DLD1 (cell line): ENCODE data around the gene ZDHHC18.
"Not testable (repeated sequence)": the region's sequence is repeated elsewhere in the genome, so short reads cannot be mapped to it uniquely, and the experiment has no call there.

Experiments
- in situ Hi-C: cut with HindIII; loops from 2 replicates; pipeline ENCODE4 v1.10.0; 2017; ENCODE audit warnings: low sequenced_read_pairs

ZDHHC18 gene

DNA sequence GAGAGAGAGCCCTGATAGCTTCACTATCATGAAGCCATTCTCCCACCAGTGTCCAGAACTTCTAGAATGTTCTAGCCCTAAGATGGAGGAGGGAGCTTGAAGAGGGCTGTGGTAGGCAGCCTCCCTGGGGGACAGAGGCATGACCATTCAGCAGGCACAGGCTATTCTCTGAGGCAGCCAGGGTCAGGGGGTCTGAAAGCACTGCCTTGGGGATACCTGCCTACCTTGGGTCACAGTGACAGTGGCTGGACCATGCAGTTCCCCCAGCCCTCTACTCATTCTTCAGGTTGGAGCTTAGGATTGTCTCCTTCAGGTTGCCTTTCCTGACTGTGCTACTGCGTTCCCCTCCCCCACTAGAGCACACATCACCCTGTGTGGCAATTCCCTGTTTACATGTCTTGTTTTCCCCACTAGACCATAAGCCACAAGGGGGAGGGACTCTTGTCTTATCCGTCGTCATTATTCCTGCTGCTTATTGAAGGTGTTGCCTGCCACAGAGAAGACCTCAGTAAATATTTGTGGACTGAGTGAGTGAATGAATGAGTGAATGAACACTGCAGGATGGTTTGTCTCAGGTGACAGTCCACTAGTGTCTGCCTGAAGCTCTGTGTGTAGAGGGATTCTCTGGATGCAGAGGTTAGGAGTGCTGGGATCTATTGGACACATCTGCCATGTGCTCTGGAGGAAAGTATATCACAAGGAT, 5.2 kb downstream of the ZDHHC18 start:
- in situ Hi-C loops, result loop anchor here (5.0 kb wide), 1 partner anchor 51 kb away; no protein-coding TSS in a partner anchor

DNA sequence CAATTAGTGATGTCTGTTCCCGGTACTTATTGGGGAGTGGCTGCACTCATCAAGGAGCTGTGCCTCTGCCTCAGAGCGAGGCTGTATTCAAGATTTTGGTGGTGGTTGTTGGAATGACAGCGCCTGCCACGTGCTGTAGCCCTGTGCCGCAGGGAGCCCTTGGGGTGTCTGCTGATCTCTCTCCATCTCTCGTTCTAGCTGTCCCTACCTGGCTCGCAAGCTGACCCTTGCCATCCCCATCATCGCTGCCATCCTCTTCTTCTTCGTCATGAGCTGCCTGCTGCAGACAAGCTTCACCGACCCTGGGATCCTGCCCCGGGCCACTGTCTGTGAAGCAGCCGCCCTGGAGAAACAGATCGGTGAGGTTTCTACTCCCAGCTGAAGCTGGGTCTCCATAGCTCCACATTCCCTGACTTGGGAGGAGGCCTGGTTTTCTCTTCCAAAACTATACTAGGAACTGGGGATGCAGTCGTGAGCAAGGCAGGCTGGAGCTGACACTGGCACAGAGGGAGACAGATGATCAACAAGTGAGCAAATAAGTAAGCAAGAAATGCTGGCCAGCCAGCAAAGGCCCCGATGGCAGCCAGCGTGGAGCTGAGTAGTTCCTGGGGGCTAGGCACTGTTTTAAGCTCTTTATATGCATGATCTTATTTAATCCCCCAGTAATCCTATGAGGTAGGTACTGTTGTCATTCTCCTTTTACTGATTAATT, 5.9 kb downstream of the ZDHHC18 start:
- in situ Hi-C loops, result loop anchor here (5.0 kb wide), 1 partner anchor 50 kb away; no protein-coding TSS in a partner anchor

DNA sequence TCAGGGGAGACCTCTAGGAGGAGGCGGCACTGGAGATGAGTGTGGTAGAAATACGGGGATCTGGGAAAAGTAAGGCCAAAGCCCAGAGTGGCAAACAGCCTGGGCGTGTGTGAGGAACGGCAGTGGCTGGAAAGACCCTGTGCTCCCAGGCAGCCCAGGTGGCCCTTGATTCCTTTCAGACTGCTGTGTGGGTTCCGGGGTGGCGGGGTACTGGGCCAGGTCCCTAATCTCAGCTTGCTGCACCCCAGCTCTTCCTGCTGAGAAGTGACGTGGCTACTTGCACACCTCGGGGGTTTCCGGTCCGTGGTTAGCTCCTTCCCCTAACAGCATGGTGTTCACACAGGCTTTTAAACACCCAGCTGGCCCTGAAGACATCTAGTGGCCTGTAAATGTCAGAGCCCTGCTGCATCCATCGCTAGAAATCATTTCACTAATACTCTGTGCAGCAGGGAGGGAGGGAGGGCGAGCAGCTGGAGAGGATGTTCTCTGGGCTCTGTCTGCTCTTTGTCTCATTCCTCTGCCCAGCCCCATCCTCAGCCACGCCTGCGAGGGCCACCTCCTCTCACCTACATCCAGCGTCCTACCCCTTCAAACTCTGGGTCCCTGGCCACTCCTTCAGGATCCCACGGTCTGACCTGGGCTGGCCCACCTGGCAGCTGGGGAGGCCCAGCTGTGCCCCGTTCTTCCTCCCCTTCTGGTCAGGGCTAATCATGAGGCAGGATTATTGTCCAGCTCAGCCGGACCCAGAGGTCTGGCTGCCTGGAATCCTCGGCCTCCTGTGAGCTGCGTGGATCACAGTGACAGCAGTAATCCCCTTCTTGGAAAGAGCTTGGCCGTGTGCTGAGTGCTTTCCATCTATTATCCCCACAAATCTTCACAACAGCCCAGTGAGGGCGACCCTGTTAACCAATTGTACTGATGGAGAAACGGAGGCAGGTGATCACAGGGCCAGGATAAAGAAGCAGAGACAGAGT, 7.2 kb downstream of the ZDHHC18 start:
- in situ Hi-C loops, result loop anchor here (5.0 kb wide), 1 partner anchor 49 kb away; no protein-coding TSS in a partner anchor

DNA sequence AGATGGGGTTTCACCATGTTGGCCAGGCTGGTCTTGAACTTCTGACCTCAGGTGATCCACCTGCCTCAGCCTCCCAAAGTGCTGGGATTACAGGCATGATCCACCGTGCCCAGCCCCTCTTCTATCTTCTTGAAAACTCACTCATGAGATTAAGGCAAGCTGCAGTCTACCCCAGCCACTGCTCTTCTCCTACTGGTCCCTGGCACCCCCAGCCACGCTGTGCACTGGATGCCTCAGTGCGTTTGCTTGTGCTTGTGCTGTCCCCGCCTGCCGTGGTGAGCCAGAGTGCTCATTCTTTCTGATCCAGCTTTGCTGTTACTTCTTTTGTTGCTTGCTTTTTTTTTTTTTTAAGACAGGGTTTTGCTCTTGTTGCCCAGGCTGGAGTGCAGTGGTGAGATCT, 11.2 kb downstream of the ZDHHC18 start:
- in situ Hi-C loops, result not testable (repeated sequence)

DNA sequence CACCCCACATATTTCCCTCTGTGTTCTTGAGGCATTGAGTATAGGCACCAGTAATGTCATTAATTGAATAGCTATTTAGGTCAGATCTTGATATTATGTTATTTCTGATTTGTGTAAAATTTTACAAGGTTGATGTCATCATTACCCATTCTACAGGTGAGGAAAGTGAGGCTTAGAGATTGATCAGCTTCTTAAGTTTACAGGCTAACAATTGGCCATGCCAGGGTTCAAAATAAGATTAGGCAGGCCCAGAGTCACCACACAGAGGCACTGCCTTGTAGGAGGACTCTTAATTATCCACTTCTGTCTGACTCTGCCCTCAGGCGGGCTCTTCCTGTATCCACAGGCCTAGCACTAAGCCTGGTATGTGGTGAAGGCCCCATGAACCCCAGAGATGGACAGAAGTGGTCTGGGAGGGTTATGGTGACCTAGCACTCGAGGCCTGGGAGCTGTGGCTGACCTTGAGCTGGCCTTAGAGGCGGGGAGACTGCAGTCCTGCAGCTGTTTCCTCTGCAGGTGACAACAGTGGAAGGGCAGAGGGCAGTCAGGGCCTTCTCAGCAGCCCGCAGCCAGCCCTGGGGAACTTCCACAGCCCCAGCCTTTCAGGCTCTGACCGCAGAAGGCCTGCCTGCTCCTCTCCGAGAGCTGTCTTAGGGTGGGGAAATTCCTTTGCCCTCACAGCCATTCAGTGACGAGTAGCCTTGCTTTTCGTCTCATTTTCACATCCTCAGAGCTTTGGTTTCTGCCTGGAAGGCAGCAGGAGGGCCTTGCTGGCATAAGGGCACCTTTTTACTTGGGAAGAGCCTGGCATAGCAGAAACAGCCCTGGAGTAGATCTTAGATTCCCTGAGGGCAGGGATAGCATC, 12.2 kb downstream of the ZDHHC18 start:
- in situ Hi-C loops, result no loop called here

DNA sequence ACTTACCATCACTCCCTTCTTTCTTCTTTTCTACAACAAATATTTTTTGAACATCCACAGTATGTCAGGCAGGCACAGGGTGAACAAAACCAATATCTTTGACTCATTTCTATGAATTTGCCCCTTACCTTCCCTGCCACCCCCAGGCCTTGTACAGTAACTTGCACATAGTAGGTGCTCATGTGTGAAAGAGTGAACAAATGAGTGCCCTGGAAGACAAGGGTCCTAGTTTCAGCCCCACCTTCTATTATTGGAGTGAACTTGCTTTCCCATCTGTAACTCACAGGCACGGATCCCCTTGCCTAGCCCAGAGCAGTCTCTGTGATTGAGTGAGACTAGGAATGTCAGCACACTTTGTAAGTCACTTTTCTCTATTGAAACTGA, 12.8 kb downstream of the ZDHHC18 start:
- in situ Hi-C loops, result no loop called here

DNA sequence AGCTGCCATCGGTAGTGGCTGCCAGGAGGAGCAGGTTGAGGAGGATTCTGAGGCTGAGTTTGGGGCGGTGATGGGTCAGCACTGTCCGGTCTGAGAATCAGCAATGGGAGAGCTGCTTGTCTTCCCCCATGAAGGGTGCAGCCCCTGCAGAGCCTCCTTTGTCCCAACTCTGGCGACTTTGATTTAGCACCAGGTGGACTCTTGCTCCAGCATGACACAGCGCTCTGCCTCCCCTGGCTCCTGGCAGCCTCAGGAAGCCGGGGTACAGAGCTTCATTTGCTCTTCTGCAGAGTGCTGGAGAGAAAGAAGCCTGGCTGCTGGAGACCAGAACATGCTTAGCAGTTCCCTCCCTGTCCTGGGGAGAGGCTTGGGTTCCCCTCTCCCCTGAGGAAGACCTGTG, 13.3 kb downstream of the ZDHHC18 start:
- in situ Hi-C loops, result no loop called here

DNA sequence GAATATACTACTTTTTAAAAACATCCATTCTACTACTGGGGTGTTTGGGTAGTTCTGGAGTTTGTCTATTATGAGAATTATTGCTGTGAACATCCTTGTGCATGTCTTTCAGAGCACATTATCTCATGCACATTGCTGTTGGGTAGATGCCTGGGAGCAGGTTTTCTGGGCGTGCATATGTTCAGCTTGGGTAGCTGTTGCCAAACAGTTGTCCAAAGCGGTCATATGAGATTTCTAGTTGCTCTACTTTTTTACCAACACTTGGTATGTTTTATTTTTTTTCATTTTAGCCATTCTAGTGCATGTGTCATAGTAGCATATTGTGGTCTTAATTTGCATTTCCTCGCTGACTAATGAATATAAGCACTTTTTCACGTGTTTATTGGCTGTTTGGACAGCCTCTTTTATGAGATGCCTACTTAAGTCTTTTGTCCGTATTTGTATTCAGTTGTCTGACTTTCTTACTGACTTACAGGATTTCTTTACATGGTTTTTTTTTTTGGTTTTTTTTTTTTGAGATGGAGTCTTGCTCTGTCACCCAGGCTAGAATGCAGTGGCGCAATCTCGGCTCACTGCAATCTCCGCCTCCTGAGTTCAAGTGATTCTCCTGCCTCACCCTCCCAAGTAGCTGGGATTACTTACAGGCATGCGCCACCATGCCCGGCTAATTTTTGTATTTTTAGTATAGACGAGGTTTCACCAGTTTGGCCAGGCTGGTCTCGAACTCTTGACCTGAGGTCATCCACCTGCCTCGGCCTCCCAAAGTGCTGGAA, 18.1 kb downstream of the ZDHHC18 start:
- in situ Hi-C loops, result no loop called here

DNA sequence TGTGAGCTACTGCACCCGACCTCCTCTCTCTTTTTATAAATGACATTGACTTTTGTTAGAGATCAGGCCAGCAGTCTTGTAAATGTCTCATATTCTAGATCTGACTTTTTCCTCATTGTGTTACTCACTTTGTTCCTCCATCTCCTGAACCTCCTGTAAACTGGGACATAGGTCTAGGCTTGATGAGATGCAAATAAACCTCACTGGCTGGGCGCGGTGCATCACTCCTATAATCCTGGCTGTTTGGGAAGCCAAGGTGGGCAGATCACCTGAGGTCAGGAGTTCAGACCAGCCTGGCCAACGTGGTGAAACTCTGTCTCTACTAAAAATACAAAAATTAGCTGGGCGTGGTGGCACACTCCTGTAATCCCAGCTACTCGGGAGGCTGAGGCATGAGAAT, 21.3 kb downstream of the ZDHHC18 start:
- in situ Hi-C loops, result not testable (repeated sequence)

DNA sequence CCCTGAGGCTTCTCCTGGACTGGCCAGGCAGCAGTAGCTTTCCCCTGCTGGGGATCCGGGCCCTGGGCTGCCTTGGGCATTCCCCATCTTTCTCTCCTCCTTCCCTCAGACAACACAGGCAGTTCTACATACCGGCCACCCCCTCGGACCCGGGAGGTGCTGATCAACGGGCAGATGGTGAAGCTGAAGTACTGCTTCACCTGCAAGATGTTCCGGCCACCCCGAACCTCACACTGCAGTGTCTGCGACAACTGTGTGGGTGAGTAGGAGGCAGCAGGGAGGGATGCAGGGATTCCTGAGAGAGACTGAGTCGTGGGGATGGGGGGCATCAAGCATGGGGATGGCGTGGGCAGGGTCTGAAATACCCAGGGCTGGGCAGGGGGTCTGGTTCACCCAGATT, 22.0 kb downstream of the ZDHHC18 start:
- in situ Hi-C loops, result no loop called here

DNA sequence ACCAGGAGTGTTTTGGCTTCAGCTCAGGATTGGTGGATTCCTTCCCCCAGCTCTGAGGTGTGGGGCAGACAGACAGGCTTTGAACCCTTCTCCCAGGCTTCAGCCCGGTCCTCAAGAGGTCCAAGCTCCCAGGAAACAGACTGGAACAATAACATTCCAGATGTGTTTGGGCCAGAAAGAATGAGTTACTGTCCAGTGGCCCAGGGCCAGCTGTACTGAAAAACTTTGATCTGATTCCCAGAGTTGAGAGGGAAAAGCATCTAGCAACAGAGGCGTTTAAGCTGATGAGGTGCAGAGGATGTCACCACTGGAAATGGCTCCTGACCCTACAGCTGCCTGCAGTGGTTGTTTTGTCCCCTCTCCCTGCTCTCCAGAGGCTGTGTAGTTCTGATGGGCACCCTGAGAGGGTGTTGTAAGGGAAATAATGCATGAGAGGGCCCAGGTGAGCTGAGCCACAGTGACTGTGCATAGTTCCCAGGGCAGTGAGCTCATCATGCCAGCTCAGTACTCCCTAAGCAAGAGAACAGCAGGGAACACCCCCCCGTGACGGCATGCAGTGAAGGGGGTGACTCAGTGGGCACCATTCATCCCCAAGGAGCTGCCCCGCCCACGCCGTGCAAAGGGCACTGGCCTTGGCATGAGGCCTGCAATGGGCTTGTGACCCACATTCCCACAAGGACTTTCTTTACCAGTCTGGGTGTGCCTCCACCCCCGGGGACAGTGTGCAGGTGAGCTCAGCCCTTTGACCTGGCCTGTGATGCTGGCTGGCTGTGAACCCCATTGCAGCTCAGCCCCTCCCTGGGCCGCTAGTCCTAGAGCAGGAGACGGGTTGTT, 22.7 kb downstream of the ZDHHC18 start:
- in situ Hi-C loops, result no loop called here

DNA sequence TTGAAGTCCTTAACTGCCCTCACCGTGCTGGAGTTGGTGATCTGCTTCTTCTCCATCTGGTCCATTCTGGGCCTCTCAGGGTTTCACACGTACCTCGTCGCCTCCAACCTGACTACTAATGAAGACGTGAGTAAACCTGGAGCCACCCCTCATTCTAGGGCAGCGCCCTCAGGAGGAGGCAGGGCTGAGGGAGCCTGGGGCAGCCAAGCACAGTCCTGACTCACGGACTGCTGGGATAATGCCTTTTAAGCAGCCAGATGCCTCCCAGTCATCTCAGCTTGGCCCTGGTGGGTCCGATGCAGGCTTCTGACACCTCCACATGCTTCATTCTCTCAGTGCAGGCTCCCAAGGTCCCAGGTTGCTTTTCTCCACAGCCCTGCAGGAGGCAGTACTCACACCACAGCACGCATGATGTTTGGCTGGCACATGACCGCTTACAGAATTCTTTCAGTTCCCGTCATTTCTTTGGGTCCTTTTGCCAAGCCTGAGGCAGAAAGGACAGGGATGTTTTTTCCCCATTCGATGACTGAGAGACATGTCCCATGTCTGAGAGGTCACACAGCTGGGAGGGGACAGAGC, 24.7 kb downstream of the ZDHHC18 start:
- in situ Hi-C loops, result no loop called here

DNA sequence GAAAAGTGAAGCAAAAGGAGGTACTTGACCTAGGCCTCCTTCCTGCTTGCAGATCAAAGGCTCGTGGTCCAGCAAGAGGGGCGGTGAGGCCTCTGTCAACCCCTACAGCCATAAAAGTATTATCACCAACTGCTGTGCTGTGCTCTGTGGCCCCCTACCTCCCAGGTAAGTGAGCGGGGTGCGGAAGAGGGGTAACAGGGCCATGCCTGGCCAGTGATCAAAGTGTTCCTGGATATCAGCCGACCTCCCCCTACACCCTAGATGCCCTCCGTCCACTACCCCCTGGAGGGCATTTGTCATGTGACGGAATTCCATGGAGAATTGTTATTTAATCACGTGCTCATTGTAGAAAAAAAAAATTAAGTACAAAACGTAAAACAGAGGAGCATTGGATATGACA, 26.2 kb downstream of the ZDHHC18 start:
- in situ Hi-C loops, result no loop called here

DNA sequence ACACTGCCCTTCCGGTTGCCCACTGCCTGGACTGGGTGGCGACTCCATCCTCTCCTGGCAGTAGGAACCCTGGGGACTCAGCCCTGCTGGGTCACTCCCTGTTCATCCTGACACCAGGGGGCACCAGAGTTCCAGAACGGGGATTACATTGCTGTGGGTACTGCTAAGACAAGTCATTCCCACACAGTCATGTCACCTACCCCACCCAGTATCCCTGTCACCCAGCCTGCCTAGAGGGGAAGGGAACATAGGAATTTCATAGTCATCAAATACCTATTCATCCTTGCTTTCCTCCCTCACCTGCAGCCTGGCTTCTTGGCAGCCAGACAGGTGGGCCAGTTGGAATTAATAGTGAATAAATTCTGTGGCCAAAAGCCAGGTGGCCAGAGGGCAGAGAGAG, 26.7 kb downstream of the ZDHHC18 start:
- in situ Hi-C loops, result no loop called here

DNA sequence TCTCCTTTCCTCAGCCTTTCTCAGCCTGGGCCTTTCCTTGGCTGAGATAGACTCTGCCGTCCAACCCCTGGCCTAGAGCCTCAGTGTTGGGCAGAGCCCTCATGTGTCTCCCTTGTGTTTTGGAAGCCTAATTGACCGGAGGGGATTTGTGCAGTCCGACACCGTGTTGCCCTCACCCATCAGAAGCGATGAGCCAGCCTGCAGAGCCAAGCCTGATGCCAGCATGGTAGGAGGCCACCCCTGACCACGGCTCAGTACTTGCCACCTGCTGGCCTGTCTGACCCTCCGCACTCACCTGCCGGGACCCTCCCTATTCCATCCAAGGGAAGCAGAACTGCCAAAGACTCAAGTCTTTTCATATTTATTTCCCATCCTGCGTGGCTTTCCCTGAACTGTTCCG, 27.1 kb downstream of the ZDHHC18 start:
- in situ Hi-C loops, result no loop called here

DNA sequence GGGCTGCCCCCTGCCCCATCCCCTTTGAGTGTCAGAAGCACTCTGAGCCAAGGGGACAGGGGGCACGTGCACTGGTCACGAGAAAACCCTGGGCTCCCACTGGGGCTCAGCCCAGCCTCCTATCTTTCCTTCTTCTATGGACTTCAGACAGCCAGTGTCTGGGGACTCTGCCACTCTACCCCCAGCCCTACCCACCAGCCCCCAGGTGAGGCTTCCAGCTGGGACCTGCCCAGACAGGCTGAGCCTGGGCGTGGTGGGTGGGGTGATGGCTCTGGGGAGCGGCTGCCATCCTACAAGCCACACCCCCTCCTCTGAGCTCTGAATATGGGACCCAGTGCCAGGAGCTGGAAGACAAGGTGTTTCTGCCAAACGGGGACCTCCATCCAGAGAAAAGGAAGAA, 28.4 kb downstream of the ZDHHC18 start:
- in situ Hi-C loops, result no loop called here

DNA sequence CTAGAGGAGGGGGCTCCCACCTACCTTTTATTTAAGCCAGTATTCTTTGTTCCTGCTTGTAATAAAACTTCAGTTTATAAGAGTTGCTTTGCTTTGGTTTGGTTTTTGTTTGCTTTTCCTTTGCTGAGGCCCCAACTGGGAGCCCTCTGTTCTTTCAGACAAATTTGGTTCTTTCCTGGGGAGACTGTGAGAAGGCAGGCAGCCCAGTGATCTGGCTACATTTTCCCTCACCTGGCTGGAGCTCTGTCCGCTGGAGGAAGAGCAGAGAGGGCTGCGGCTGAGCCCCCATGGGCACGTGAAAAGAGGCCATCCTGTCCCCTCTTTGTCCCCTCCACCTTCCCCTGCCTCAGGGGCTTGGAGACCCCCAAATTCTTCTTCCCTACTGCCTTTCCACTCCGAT, 29.1 kb downstream of the ZDHHC18 start:
- in situ Hi-C loops, result no loop called here

DNA sequence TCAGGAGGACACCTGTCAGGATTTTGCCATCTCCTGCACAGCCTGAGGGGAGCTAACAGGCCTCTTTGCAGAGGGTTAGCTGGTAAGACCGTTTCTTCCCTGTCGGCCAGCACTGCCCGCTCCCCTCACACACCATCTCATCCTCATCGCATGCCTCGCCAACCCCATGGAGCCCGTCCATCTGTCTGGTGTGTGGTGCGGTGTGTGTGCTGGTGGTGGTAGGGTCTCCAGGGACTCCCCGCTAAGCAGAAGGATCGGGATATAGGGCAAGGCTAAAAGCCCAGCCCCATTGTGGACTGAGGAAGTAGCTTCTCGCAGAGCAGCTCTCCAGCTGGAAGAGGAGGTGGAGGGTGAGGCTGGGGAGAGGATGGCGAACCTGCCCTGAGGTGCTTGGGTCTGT, 29.7 kb downstream of the ZDHHC18 start:
- in situ Hi-C loops, result no loop called here
